SW 1271 (cell line): Measurements from ENCODE around the gene TXNRD1.
"Not testable (repeated sequence)": the region's sequence is repeated elsewhere in the genome, so short reads cannot be mapped to it uniquely, and the experiment has no call there.

Experiments
- DNase-seq, 2 experiments: peaks; one replicate each; lab custom pipeline; 2025; lab: John Stamatoyannopoulos, UW

Gene TXNRD1

DNA sequence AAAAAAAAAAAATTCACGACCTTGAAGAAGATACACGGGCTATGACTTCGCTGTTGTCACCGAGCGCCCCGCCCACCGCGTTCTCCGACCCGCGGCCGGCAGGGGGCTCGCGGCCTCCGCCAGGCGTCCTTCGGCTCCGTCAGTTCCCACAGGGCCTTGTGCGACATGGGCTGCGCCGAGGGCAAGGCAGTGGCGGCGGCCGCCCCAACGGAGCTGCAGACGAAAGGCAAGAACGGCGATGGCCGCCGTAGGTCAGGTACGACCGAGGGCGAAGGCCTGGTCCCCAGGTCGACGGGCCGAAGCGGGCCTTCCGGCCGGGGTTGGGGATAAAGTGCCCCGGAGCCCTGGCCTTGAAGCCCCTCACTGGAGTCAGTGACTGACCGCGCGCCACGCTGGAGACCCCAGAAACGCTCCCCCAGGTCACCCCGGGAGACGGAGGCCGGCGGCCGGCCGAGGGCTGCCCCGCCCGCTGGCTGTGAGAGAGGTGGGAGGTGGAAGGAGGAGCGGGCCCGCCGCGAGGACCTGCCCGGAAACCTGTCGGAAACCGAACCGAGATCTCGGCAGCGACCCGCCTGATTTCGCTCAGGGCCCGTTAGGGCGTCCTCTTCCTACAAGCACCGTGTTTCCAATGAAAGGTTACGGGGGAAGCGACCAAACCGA is at the start of gene TXNRD1:
Gene TXNRD1, plus strand, starts transcription at position 142 of the 660 bp plus-strand sequence. Its CDS starts 24 bp downstream, at position 166.
- DNase-seq = peak; percentile 54 to 84

GRCh38 chr12:104165801-104166200 is 49.8 kb upstream of the TXNRD1 start:
- DNase-seq = no peak

DNA sequence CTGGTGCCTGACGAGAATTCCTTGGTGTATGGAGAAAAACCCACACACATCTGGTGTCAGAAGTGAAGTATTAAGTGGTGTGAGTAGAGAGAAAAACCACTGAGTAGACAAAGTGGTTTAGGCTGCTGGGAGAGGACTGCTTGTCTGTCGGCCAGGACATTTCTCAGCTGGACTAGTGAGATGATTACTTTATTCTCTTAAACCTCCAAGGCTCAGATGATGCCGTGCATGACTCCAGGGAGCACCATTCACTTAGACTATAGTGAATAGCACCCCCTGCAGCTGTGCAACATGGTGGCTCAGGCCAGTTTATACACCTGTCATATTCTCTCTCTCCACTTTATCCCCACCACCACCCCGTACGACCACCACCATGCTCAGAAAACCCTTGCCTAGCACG is 49.1 kb upstream of the TXNRD1 start:
- DNase-seq = no peak

GRCh38 chr12:104167519-104168458 is 47.8 kb upstream of the TXNRD1 start:
- no peak for DNase-seq

GRCh38 chr12:104168596-104168995 is 47.0 kb upstream of the TXNRD1 start:
- no peak for DNase-seq

GRCh38 chr12:104171785-104172569 is 43.6 kb upstream of the TXNRD1 start:
- no peak for DNase-seq

DNA sequence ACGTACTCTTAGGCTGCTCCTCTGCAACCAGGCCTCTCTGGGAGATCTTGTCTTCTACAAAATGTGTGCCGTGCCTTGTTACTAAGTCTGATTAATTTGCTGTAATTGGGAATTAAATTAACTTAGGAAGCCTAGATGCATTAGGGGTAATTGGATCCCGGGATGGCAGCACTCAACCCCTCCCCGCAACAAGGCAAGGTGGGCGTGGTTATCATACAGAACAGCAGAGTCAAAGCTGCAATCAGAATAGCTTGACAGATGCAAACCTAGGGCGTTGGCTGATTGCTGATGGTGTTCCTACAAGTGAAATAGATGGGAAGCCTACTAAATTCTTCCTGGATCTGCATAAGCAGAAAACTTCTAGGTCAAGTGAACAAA is 43.0 kb upstream of the TXNRD1 start:
- no peak for DNase-seq

DNA sequence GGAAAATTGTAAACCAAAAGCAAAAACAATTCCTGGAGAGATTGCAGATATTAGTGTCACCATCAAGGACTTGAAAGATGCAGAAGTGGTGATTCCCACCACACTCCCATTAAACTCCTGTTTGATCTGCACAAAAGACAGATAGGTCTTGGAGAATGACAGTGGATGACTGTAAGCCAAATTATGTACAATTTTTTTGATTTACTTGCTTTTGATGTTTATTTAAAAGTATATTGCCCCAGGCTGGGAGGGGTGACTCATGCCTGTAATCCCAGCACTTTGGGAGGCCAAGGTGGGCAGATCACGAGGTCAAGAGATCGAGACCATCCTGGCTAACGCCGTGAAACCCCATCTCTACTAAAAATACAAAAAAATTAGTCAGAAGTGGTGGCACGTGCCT is 41.8 kb upstream of the TXNRD1 start:
- DNase-seq = not testable (repeated sequence)

GRCh38 chr12:104175726-104176247 is 39.8 kb upstream of the TXNRD1 start:
- DNase-seq = no peak

GRCh38 chr12:104177336-104177662 is 38.3 kb upstream of the TXNRD1 start:
- no peak for DNase-seq

- peak in 1 of 2 experiments; percentile 66 for DNase-seq
These were observed 37.7 kb upstream of the TXNRD1 start for GRCh38 chr12:104177663-104178501.

GRCh38 chr12:104180374-104180773 is 35.2 kb upstream of the TXNRD1 start:
- no peak for DNase-seq

- no peak for DNase-seq
These were observed 34.3 kb upstream of the TXNRD1 start for GRCh38 chr12:104181313-104181712.

- no peak for DNase-seq
These were observed 33.4 kb upstream of the TXNRD1 start for GRCh38 chr12:104182144-104182543.

- DNase-seq = no peak
These were observed 32.8 kb upstream of the TXNRD1 start for GRCh38 chr12:104182621-104183378.

- no peak for DNase-seq
These were observed 32.1 kb upstream of the TXNRD1 start for GRCh38 chr12:104183443-104183842.

GRCh38 chr12:104187446-104188155 is 28.0 kb upstream of the TXNRD1 start:
- DNase-seq = no peak

DNA sequence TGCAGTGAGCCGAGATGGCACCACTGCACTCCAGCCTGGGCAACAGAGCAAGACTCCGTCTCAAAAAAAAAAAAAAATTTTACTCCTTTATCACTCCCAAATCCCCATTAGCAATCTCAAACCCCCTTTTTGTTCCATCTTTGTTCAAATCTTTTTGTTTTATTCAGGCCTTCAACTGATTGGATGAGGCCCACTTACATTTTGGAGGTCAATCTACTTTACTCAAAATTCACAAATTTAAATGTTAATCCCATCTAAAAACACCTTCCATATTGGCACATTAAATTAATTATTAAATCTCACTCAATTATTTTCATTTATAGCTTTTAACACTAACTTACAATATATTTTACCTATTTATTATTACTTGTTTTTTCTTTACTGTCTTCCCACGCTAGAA is 27.0 kb upstream of the TXNRD1 start:
- no peak for DNase-seq

- no peak for DNase-seq
These were observed 25.5 kb upstream of the TXNRD1 start for GRCh38 chr12:104189915-104190555.
